ENCODE measurements around the gene HOXC13.
A peak's percentile ranks its signal among the peaks of the same experiment; 100 is the strongest.

Gene HOXC13

GRCh38 chr12:53982648-53983567 lies 44.3 kb downstream of the HOXC13 start:
- TF ChIP-seq CTCF (IDR thresholded peaks at IDR 0.05), result no peak
- Histone ChIP-seq H3K9me3 (no peaks in the 10 kb centered on the region), H3K27me3 (peaks cover 100% of the 10 kb centered on the region), H3K36me3 (no peaks in the 10 kb centered on the region), H3K27ac (no peak overlapping the region), H3K4me3 (ENCODE audit: low read depth in 1 of 2, low read length in 1 of 2) (peak overlapping the region in 1 of 2 experiments; percentile 10), H3K4me1 (ENCODE audit: control insufficient read depth in 1 of 2, insufficient read depth in 1 of 2, low read depth in 1 of 2, low read length in 1 of 2) (peaks cover 17 to 31% of the 10 kb centered on the region in 2 experiments)

GRCh38 chr12:53983568-53983949 lies 44.9 kb downstream of the HOXC13 start:
- TF ChIP-seq CTCF (IDR thresholded peaks at IDR 0.05), result no peak
- Histone ChIP-seq H3K27ac (no peak overlapping the region), H3K4me1 (ENCODE audit: control insufficient read depth in 1 of 2, insufficient read depth in 1 of 2, low read depth in 1 of 2, low read length in 1 of 2) (peaks cover 17 to 31% of the 10 kb centered on the region in 2 experiments), H3K9me3 (no peaks in the 10 kb centered on the region), H3K4me3 (ENCODE audit: low read depth in 1 of 2, low read length in 1 of 2) (peak overlapping the region in 1 of 2 experiments; percentile 10), H3K36me3 (no peaks in the 10 kb centered on the region), H3K27me3 (peaks cover 100% of the 10 kb centered on the region)

- Histone ChIP-seq H3K4me3 (ENCODE audit: low read depth in 1 of 2, low read length in 1 of 2) (peak overlapping the region in 1 of 2 experiments; percentile 10), H3K36me3 (no peaks in the 10 kb centered on the region), H3K4me1 (ENCODE audit: control insufficient read depth in 1 of 2, insufficient read depth in 1 of 2, low read depth in 1 of 2, low read length in 1 of 2) (peaks cover 17 to 31% of the 10 kb centered on the region in 2 experiments), H3K27ac (no peak overlapping the region), H3K9me3 (no peaks in the 10 kb centered on the region), H3K27me3 (peaks cover 100% of the 10 kb centered on the region)
- TF ChIP-seq CTCF (IDR thresholded peaks at IDR 0.05), result no peak
Measured at GRCh38 chr12:53983950-53984572, 45.4 kb downstream of the HOXC13 start.

- no peaks in the 10 kb centered on the region for H3K36me3 ChIP-seq
- no peak within 1 kb of the TSS for H3K27ac ChIP-seq
- no peak for TF ChIP-seq CTCF (IDR thresholded peaks at IDR 0.05)
- peak within 1 kb of the TSS in 1 of 2 experiments; percentile 17 for H3K4me3 ChIP-seq (ENCODE audit: low read depth in 1 of 2, low read length in 1 of 2)
- H3K4me1 ChIP-seq (ENCODE audit: control insufficient read depth in 1 of 2, insufficient read depth in 1 of 2, low read depth in 1 of 2, low read length in 1 of 2), result peaks cover 17 to 31% of the 10 kb centered on the region in 2 experiments
- H3K27me3 ChIP-seq, result peaks cover 100% of the 10 kb centered on the region
- no peaks in the 10 kb centered on the region for H3K9me3 ChIP-seq
Measured at GRCh38 chr12:53984901-53985691, 46.5 kb downstream of the HOXC13 start, which contains the start of gene HOXC10. HOXC10 (plus strand) TSS chr12:53985146; CDS start chr12:53985260, 114 bp downstream.

GRCh38 chr12:53985692-53985993 lies 47.0 kb downstream of the HOXC13 start:
- Histone ChIP-seq H3K4me3 (ENCODE audit: low read depth in 1 of 2, low read length in 1 of 2) (no peak overlapping the region), H3K4me1 (ENCODE audit: control insufficient read depth in 1 of 2, insufficient read depth in 1 of 2, low read depth in 1 of 2, low read length in 1 of 2) (peaks cover 17 to 31% of the 10 kb centered on the region in 2 experiments), H3K27ac (no peak overlapping the region), H3K9me3 (no peaks in the 10 kb centered on the region), H3K27me3 (peaks cover 100% of the 10 kb centered on the region), H3K36me3 (no peaks in the 10 kb centered on the region)
- no peak for TF ChIP-seq CTCF (IDR thresholded peaks at IDR 0.05)
